Chondrocyte (in vitro differentiated cells): Measurements from ENCODE around the gene SCYL3. TPM values are rescaled to one million over a fixed set of nuclear protein-coding genes. Genes with fewer than 3 reads are reported as not detected.

Source experiments
- DNase-seq: peaks from one replicate; pipeline ENCODE4 v3.0.0; 2021; ENCODE audit warnings: mixed read lengths, low spot score
- H3K27ac Mint-ChIP-seq: one replicate; pipeline ENCODE4 v1.8.0; 2021; ENCODE audit warnings: mild to moderate bottlenecking, moderate library complexity, mixed read lengths; ENCODE audit not compliant: unreplicated experiment
- H3K27me3 Mint-ChIP-seq: 2 replicates; pipeline ENCODE4 v1.8.0; 2021; ENCODE audit warnings: low read depth, mixed read lengths
- H3K36me3 Mint-ChIP-seq: 2 replicates; pipeline ENCODE4 v1.8.0; 2021; ENCODE audit warnings: low read depth, mixed read lengths
- H3K4me1 Mint-ChIP-seq: 2 replicates; pipeline ENCODE4 v1.8.0; 2021; ENCODE audit warnings: low read depth, mild to moderate bottlenecking, mixed read lengths
- H3K4me3 Mint-ChIP-seq: one replicate; pipeline ENCODE4 v1.8.0; 2021; ENCODE audit warnings: mild to moderate bottlenecking, moderate library complexity, mixed read lengths; ENCODE audit not compliant: unreplicated experiment
- H3K9me3 Mint-ChIP-seq: 2 replicates; pipeline ENCODE4 v1.8.0; 2021; ENCODE audit warnings: low read depth, mixed read lengths
- long read RNA-seq: library from polyadenylated mRNA; stranded (forward); transcript quantifications from one replicate; pipeline ENCODE4 v2.0.0, GENCODE V29; 2021
- total RNA-seq: library from RNA; stranded (reverse); gene quantifications from 3 replicates; pipeline ENCODE4 v1.2.1, GENCODE V29; 2021
- TF ChIP-seq, protein P1 (sequence below): fragments of 200-600 bp; sonication (generic); IDR thresholded peaks from 2 replicates; pipeline ENCODE4 v1.5.0; 2021; ENCODE audit warnings: antibody characterized with exemption, mild to moderate bottlenecking, moderate library complexity

Gene SCYL3
- total RNA-seq, result 5.6 to 6.5 TPM (median 6.3 TPM) in 3 replicates
- long read RNA-seq, full-length matches to known transcripts, result 6 of 11 reads
- long read RNA-seq, partial matches to known transcripts, result 0 of 11 reads
- long read RNA-seq, other reads (novel, unspliced or antisense), result 5 of 11 reads

- Mint-ChIP-seq H3K4me1 (peaks cover 32% of the 10 kb centered on the region), H3K27ac (peak within 1 kb of the TSS; percentile 100), H3K36me3 (peaks cover 2% of the 10 kb centered on the region), H3K4me3 (peak within 1 kb of the TSS; percentile 82), H3K27me3 (peaks cover 8% of the 10 kb centered on the region), H3K9me3 (no peaks in the 10 kb centered on the region)
- peak; percentile 94 for DNase-seq
- TF ChIP-seq, protein P1, sequence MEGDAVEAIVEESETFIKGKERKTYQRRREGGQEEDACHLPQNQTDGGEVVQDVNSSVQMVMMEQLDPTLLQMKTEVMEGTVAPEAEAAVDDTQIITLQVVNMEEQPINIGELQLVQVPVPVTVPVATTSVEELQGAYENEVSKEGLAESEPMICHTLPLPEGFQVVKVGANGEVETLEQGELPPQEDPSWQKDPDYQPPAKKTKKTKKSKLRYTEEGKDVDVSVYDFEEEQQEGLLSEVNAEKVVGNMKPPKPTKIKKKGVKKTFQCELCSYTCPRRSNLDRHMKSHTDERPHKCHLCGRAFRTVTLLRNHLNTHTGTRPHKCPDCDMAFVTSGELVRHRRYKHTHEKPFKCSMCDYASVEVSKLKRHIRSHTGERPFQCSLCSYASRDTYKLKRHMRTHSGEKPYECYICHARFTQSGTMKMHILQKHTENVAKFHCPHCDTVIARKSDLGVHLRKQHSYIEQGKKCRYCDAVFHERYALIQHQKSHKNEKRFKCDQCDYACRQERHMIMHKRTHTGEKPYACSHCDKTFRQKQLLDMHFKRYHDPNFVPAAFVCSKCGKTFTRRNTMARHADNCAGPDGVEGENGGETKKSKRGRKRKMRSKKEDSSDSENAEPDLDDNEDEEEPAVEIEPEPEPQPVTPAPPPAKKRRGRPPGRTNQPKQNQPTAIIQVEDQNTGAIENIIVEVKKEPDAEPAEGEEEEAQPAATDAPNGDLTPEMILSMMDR, result peak; percentile 20
Measured at GRCh38 chr1:169893645-169894423, at the start of gene SCYL3. Gene SCYL3, minus strand, starts transcription at chr1:169893896. Its CDS starts 5,056 bp downstream, at chr1:169888840.

DNA sequence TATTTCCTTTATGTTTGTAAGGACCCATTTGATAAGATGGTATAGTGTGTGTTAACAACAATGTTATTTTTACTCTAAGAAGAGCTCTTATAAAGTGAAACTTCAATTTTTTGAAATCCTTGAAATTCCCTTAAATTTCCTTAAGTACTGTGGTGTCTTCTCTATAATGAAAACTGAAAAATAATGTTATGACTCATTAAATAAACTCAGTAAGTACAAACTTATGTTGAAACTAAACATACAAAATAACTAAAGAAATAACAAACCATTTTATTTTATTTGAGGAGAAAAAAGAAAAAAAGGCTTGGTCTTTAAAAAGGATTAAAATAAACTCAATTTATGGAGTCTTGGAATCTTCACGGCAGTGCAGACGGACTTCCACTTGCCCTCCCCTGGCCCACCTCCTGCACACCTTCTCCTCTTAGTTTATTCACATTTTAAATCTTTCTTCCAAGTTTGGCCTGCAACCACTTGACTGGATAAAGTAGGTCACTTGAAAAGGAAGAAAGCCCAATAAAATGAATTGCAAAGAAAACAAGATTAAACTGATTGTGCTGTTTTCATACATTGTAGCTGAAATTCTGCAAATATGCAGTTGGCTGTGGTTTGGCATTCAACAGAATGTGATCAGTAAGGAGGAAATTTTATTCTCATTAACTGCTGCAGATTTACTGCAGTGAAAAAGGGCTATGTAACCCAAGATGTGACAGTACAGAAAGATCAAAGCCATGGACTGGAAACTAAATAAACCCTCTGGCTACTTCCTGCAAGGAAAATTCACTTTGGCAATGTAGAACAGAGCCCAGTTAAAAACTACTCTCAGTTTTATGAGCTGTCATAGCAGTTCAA, 48.5 kb upstream of the SCYL3 start:
- H3K27ac Mint-ChIP-seq, result peak overlapping the region; percentile 79
- DNase-seq, result no peak
- no peaks in the 10 kb centered on the region for H3K9me3 Mint-ChIP-seq
- H3K27me3 Mint-ChIP-seq, result no peaks in the 10 kb centered on the region
- TF ChIP-seq, protein P1, result no peak
- H3K4me3 Mint-ChIP-seq, result no peak overlapping the region
- peaks cover 5% of the 10 kb centered on the region for H3K36me3 Mint-ChIP-seq
- peaks cover 14% of the 10 kb centered on the region for H3K4me1 Mint-ChIP-seq

DNA sequence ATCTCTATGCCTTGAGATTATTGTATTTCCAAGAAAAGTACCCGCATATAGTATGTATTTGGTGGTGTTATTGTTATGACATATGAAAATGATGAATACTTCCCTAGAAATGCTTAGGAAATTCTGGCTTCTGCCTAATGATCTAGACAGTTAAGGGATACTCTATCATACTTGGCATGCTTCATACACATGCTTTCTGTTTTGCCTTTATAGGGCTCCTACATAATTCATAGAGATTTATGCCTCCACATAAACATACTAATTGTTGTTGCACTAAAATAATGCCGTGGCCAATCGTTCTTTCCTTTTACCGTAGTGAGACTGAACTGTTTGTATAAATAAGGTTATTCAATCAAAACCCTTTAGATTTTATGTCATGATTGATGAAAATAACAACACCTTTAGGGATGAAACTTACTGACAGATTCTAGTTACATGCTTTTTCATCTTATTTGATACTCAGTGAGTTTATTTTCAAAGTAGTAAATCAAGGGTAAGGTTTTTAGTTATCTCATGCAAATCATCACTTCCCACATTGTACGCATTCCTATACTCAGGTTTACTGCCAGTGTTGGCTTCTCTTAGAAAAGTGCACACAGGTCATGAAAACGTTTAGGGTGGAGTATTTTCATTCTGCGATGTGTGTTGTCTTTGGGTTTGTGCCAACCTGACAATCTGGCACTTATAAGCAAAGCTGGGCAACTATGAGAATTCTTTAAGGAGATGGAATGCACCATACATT, 40.5 kb upstream of the SCYL3 start:
- H3K4me1 Mint-ChIP-seq, result peaks cover 34% of the 10 kb centered on the region
- no peaks in the 10 kb centered on the region for H3K27me3 Mint-ChIP-seq
- TF ChIP-seq, protein P1, result no peak
- H3K9me3 Mint-ChIP-seq, result no peaks in the 10 kb centered on the region
- DNase-seq, result no peak
- no peak overlapping the region for H3K4me3 Mint-ChIP-seq
- H3K27ac Mint-ChIP-seq, result peak overlapping the region; percentile 62
- peaks cover 3% of the 10 kb centered on the region for H3K36me3 Mint-ChIP-seq

DNA sequence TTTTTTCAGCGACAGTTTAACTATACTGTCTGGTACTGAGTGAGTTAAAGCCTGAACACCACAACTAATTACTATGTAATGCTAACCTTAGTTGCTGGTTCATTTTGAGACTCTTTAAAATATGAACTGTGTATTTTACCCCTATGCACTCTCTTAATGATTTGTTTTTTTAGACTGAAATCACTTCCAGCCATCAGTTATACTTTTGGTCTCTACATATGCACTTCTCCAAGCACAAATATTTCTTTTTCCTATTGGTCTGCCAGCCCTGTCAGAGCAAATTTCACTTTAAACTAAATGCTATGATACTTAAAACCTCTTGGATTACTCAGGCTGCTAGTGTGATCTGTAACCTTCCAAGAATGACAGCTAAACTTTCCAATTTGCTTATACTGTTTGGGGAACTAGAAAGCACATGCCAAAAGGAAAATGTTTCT, 38.1 kb upstream of the SCYL3 start:
- H3K36me3 Mint-ChIP-seq, result no peaks in the 10 kb centered on the region
- no peaks in the 10 kb centered on the region for H3K27me3 Mint-ChIP-seq
- H3K4me3 Mint-ChIP-seq, result peak overlapping the region; percentile 8
- H3K9me3 Mint-ChIP-seq, result no peaks in the 10 kb centered on the region
- no peak for DNase-seq
- peaks cover 39% of the 10 kb centered on the region for H3K4me1 Mint-ChIP-seq
- peak overlapping the region; percentile 90 for H3K27ac Mint-ChIP-seq
- TF ChIP-seq, protein P1, result no peak

DNA sequence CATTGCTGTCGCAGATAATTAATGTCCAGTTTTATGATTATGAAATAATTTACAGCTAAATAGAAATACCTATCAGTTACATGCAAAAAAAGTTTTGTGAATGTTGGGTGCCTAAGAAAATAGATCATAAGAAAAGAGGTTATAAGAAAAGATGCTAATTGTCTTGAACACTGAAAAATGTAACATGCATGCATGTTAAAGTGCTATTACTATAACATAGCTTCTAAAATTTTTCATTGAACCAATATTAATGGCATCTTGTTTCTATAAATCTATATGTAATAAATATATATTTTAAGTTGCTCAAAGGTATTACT, 35.5 kb upstream of the SCYL3 start:
- TF ChIP-seq, protein P1, result no peak
- H3K4me3 Mint-ChIP-seq, result no peak overlapping the region
- H3K9me3 Mint-ChIP-seq, result no peaks in the 10 kb centered on the region
- DNase-seq, result no peak
- H3K27ac Mint-ChIP-seq, result no peak overlapping the region
- H3K4me1 Mint-ChIP-seq, result peaks cover 30% of the 10 kb centered on the region
- no peaks in the 10 kb centered on the region for H3K27me3 Mint-ChIP-seq
- H3K36me3 Mint-ChIP-seq, result no peaks in the 10 kb centered on the region
